OCI-LY7 (cell line): ENCODE results near the gene TMEM63B. TPM values are rescaled to one million over a fixed set of nuclear protein-coding genes. Genes with fewer than 3 reads are reported as not detected.

Experiments used
- BruUV-seq: library from RNA; stranded (reverse); fragments of 400-500 nt; replicated peaks from 2 replicates; lab custom pipeline; 2021; lab: Mats Ljungman, UMichigan
- CTCF ChIA-PET: fragments of 300-600 bp; sonication (Branson Sonifier 250); formaldehyde crosslinking; loops from one replicate; lab custom pipeline; 2022; ENCODE audit warnings: antibody characterized with exemption; ENCODE audit not compliant: unreplicated experiment; lab: Charles Lee
- POLR2A ChIA-PET: fragments of 300-600 bp; sonication (Branson Sonifier 250); formaldehyde crosslinking; loops from one replicate; lab custom pipeline; 2022; ENCODE audit warnings: antibody characterized with exemption; lab: Charles Lee
- DNase-seq: peaks from one replicate; pipeline ENCODE4 v3.0.0-alpha.2; 2015; ENCODE audit warnings: low spot score
- H2AFZ ChIP-seq: fragments of 200-600 bp; sonication (generic), shearing (Covaris generic); 2 replicates; pipeline ENCODE4 v1.6.1; 2014; ENCODE audit warnings: mild to moderate bottlenecking, antibody characterized with exemption, low read length, moderate library complexity
- H3K27ac ChIP-seq: fragments of 200-600 bp; sonication (generic); 2 replicates; pipeline ENCODE4 v1.5.1; 2014; ENCODE audit warnings: mixed run types, low read depth, mild to moderate bottlenecking, moderate library complexity, low read length, inconsistent platforms; ENCODE audit not compliant: poor library complexity, severe bottlenecking
- H3K36me3 ChIP-seq: fragments of 200-600 bp; sonication (generic); 2 replicates; pipeline ENCODE4 v1.6.1; 2014; ENCODE audit warnings: mild to moderate bottlenecking, antibody characterized with exemption, low read length, moderate library complexity, mixed read lengths; ENCODE audit not compliant: insufficient read depth
- H3K4me1 ChIP-seq: fragments of 200-600 bp; sonication (generic); 2 replicates; pipeline ENCODE4 v1.5.1; 2014; ENCODE audit warnings: mild to moderate bottlenecking, low read length; ENCODE audit not compliant: insufficient read depth, poor library complexity, severe bottlenecking
- H3K4me2 ChIP-seq: fragments of 200-600 bp; sonication (generic); 2 replicates; pipeline ENCODE4 v1.6.1; 2014; ENCODE audit warnings: mild to moderate bottlenecking, low read length
- H3K4me3 ChIP-seq: fragments of 200-600 bp; sonication (generic); 2 replicates; pipeline ENCODE4 v1.5.1; 2014; ENCODE audit warnings: mild to moderate bottlenecking, low read depth, low read length; ENCODE audit not compliant: poor library complexity, severe bottlenecking
- H3K79me2 ChIP-seq: fragments of 200-600 bp; sonication (generic); 2 replicates; pipeline ENCODE4 v1.6.1; 2016; ENCODE audit warnings: low read depth, mild to moderate bottlenecking, low read length, moderate library complexity, mixed read lengths; ENCODE audit not compliant: insufficient read depth
- H3K9me2 ChIP-seq: fragments of 200-600 bp; sonication (generic); 2 replicates; pipeline ENCODE4 v1.6.1; 2016; ENCODE audit warnings: mild to moderate bottlenecking, low read length, mixed read lengths; ENCODE audit not compliant: insufficient read depth
- H3K9me3 ChIP-seq: fragments of 200-600 bp; sonication (generic); 2 replicates; pipeline ENCODE4 v1.6.1; 2014; ENCODE audit warnings: mild to moderate bottlenecking, mixed run types, low read length, mixed read lengths
- H4K20me1 ChIP-seq: fragments of 200-600 bp; sonication (generic); 2 replicates; pipeline ENCODE4 v1.6.1; 2014; ENCODE audit warnings: mild to moderate bottlenecking, antibody characterized with exemption, low read length, moderate library complexity, mixed read lengths; ENCODE audit not compliant: insufficient read depth
- EZH2phosphoT487 ChIP-seq: fragments of 200-600 bp; sonication (generic); IDR thresholded peaks from 2 replicates; pipeline ENCODE4 v1.6.1; 2018; ENCODE audit warnings: low read depth, borderline replicate concordance, mild to moderate bottlenecking, mixed run types, antibody characterized with exemption, low read length, moderate library complexity, mixed read lengths
- intact Hi-C: fragments of 100-400 bp; cut with micrococcal nuclease; formaldehyde crosslinking; loops from one replicate; pipeline ENCODE4 v1.10.0; 2022; ENCODE audit not compliant: unreplicated experiment
- total RNA-seq, 2 experiments: library from RNA; depleted of rRNA in 1 of 2; stranded (reverse); fragments of >200 nt in 1 of 2; shearing (Covaris generic) in 1 of 2; gene quantifications; 2 replicates each; pipeline ENCODE4 v1.2.3, GENCODE V29; 2014 to 2022
- TF ChIP-seq, protein P1 (sequence below): fragments of 200-600 bp; sonication (generic); conservative IDR thresholded peaks from 2 replicates; pipeline ENCODE4 v1.5.1; 2014; ENCODE audit warnings: mild to moderate bottlenecking, antibody characterized with exemption, low read length, moderate library complexity, mixed read lengths

The TMEM63B gene
- total RNA-seq, 2 experiments from 2014 or later, result 5.4 to 10.0 TPM

- no peak for DNase-seq
- no TSS peak for BruUV-seq
- Histone ChIP-seq H3K4me1 (no peaks in the 10 kb centered on the region), H4K20me1 (no peaks in the 10 kb centered on the region), H3K36me3 (no peaks in the 10 kb centered on the region), H2AFZ (no peak overlapping the region), H3K4me2 (no peak overlapping the region), H3K79me2 (no peaks in the 10 kb centered on the region), H3K27ac (no peak overlapping the region), H3K9me3 (no peaks in the 10 kb centered on the region), H3K9me2 (no peaks in the 10 kb centered on the region), H3K4me3 (no peak overlapping the region)
- ChIA-PET CTCF (no interaction called here), POLR2A (interaction anchor here (0.8 to 1.9 kb wide), 2 partner anchors 13 to 48 kb away, joined by 3 to 5 read pairs; no protein-coding TSS in a partner anchor)
- TF ChIP-seq, protein P1, sequence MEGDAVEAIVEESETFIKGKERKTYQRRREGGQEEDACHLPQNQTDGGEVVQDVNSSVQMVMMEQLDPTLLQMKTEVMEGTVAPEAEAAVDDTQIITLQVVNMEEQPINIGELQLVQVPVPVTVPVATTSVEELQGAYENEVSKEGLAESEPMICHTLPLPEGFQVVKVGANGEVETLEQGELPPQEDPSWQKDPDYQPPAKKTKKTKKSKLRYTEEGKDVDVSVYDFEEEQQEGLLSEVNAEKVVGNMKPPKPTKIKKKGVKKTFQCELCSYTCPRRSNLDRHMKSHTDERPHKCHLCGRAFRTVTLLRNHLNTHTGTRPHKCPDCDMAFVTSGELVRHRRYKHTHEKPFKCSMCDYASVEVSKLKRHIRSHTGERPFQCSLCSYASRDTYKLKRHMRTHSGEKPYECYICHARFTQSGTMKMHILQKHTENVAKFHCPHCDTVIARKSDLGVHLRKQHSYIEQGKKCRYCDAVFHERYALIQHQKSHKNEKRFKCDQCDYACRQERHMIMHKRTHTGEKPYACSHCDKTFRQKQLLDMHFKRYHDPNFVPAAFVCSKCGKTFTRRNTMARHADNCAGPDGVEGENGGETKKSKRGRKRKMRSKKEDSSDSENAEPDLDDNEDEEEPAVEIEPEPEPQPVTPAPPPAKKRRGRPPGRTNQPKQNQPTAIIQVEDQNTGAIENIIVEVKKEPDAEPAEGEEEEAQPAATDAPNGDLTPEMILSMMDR, result no peak
- TF ChIP-seq EZH2phosphoT487, result no peak
- intact Hi-C loops, result no loop called here
Measured at GRCh38 chr6:44176130-44176761, 48.9 kb downstream of the TMEM63B start.

DNA sequence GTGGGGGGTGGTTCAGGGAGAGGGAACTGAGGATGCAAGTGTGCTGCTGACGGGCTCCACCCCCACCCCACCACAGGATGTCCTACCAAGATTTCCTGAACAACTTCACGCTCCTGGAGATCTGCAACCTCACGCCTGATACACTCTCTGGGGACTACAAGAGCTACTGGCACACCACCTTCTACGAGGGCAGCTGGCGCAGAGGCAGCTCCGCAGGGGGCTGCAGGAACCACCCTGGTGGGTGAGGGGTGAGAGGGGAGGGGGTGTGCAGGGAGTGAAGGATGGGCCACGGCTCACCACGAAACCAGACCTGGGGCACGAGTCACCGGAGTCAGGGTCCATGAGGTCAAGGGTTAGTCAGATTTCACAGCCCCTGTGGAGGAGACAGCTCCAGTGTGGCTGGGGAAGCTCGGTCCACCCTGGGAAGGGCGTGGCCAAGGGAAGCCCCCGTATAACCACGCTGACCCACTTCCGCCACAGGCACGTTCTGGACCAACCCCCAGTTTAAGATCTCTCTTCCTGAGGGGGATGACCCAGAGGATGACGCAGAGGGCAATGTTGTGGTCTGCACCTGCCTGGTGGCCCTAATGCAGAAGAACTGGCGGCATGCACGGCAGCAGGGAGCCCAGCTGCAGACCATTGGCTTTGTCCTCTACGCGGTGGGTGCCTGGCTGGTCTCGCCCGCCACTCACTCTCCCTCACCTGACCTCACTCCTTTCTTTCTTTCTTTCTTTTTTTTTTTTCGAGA is 49.6 kb downstream of the TMEM63B start:
- Histone ChIP-seq H3K79me2 (no peaks in the 10 kb centered on the region), H2AFZ (no peak overlapping the region), H3K4me1 (no peaks in the 10 kb centered on the region), H4K20me1 (no peaks in the 10 kb centered on the region), H3K36me3 (no peaks in the 10 kb centered on the region), H3K9me3 (no peaks in the 10 kb centered on the region), H3K27ac (no peak overlapping the region), H3K4me2 (no peak overlapping the region), H3K9me2 (no peaks in the 10 kb centered on the region), H3K4me3 (no peak overlapping the region)
- intact Hi-C loops, result no loop called here
- ChIA-PET POLR2A (interaction anchor here (0.6 to 1.9 kb wide), 2 partner anchors 12 to 1655 kb away, joined by 5 to 6 read pairs; no protein-coding TSS in a partner anchor), CTCF (no interaction called here)
- no peak for DNase-seq
- no TSS peak for BruUV-seq
- TF ChIP-seq, protein P1, result no peak
- TF ChIP-seq EZH2phosphoT487, result no peak
